IPS-18a (cell line): ENCODE measurements around the gene PCDH1.

ENCODE experiments used
- H3K27ac ChIP-seq: one replicate; pipeline ENCODE4 v1.5.1; 2013; ENCODE audit warnings: low read length
- H3K27me3 ChIP-seq: one replicate; pipeline ENCODE4 v1.6.1; 2013; ENCODE audit warnings: mild to moderate bottlenecking, low read length; ENCODE audit not compliant: control insufficient read depth, insufficient read depth
- H3K36me3 ChIP-seq: one replicate; pipeline ENCODE4 v1.6.1; 2013; ENCODE audit warnings: low read depth, low read length; ENCODE audit not compliant: control insufficient read depth
- H3K4me1 ChIP-seq: one replicate; pipeline ENCODE4 v1.6.1; 2013; ENCODE audit warnings: low read depth, low read length; ENCODE audit not compliant: control insufficient read depth
- H3K4me3 ChIP-seq: one replicate; pipeline ENCODE4 v1.5.1; 2013; ENCODE audit warnings: low read length
- H3K9ac ChIP-seq: one replicate; pipeline ENCODE4 v1.6.1; 2013; ENCODE audit warnings: mild to moderate bottlenecking, low read length, moderate library complexity
- H3K9me3 ChIP-seq: one replicate; pipeline ENCODE4 v1.6.1; 2013; ENCODE audit warnings: low read depth, low read length; ENCODE audit not compliant: control insufficient read depth

Gene PCDH1

DNA sequence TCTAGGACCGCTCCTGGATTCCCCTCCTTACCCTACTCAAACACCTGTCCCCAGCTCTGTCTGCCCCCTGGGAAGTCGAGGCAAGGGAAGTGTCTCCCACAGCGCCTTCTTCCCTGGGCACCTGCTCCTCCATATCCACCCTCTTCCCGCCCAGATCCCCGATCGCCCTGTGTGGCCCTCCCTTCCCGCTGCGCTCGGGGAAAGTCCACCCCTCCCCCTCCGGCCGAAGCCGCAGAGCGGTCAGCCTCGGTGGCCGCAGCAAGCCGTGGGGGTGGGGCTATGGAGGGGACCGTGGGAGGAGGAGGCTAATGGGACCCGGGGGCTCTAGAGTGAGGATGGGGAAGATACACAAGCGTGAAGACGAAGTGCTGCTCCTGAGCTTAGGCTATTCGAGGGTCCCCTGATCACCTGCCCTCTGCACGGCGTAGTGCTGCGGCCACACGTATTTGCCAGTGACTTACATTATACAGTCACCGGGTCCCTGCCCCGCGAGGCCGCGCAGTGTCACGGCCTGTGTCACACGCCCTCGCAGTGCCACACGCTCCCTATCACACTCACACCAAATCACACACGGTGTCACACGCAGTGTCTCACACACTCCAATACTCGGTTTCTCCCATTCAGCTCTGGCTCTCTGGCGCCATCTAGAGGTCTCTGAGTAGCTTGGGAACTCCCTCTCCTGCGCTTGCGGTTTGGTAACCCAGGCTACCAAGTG, 658 bp upstream of the PCDH1 start:
- Histone ChIP-seq H3K27me3 (no peaks in the 10 kb centered on the region), H3K4me3 (peak overlapping the region; percentile 76), H3K27ac (peak overlapping the region; percentile 56), H3K4me1 (peaks cover 56% of the 10 kb centered on the region), H3K9me3 (no peaks in the 10 kb centered on the region), H3K36me3 (no peaks in the 10 kb centered on the region), H3K9ac (peak overlapping the region; percentile 49)

DNA sequence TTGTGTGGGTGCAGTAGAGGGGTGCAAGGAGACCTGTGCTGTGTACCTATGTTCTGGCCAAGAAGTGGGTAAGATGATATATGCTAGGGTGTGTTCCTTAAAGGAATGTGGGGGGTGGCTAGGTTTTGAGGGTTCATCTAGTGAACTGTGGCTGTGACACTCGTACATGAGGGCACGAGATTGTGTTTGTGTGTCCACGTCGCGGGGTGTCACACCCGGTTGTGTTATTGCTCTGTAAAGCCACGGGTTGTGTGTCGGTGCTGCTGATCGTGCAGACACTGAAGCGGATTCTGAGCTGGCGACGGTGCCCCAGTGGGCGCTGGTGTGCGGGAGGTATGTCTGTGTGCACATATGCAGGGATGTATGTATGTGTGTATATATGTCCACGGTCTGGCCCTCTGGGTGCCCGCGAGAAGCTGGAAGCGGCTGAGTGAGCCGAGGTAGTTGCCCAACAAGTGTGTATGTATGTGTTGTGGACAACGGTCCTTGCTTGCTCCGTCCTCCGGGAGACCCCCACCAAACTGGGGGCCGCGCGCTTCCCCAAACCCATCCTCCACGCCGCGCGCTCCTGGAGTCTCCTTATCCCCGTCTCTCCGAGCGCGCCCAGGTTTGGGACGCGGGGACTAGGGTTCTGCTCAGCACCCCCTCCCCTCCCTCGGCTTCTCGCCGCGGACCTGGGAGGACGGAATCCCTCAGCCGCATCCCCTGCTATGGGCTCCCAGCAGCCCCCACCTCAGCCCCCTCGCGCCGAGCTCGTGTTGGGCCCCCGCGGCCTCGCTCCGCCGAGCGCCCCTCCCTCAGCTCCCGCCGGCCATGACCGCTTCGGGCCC, 639 bp downstream of the PCDH1 start:
- H3K27me3 ChIP-seq: no peaks in the 10 kb centered on the region
- H3K27ac ChIP-seq: no peak overlapping the region
- H3K36me3 ChIP-seq: no peaks in the 10 kb centered on the region
- H3K9ac ChIP-seq: peak overlapping the region; percentile 82
- H3K4me3 ChIP-seq: peak overlapping the region; percentile 87
- H3K9me3 ChIP-seq: no peaks in the 10 kb centered on the region
- H3K4me1 ChIP-seq: peaks cover 55% of the 10 kb centered on the region

DNA sequence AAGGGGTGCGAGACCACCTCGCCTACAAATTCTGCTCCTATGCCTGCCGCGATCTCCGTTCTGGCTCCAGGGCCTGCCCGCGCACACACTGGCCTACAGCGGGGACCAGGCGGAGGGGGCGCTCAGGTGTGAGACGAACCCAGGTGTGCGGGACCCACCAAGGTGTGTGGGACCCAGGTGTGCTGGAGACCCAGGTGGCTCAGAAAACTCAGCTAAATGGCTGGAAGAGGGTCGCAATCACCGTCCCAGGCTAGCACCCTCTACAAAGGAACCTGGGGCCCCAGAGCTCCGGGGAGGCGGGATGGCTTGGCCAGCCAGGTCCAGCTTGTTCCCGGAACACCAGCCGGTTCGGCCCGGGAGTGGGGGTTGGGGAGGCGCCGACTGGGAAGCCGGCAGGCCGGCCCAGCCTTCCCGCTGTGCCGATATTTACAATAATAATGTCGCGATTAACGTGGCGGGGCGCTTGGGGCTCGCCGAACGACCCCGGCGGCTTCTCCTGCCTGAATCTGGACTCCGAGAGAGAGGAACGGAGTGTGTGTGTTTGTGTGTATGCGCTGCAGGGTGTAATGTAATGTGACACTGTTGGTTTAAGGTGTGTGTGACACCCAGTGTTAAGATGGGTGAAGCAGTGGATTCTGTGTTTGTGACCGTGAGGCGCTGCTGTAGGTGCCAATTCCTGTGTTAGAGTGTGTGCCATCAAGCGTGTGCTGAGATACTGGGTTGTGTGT, 1.4 kb downstream of the PCDH1 start:
- H3K27me3 ChIP-seq: no peaks in the 10 kb centered on the region
- H3K4me3 ChIP-seq: peak overlapping the region; percentile 87
- H3K9ac ChIP-seq: peak overlapping the region; percentile 82
- no peaks in the 10 kb centered on the region for H3K36me3 ChIP-seq
- H3K4me1 ChIP-seq: peaks cover 54% of the 10 kb centered on the region
- H3K9me3 ChIP-seq: no peaks in the 10 kb centered on the region
- peak overlapping the region; percentile 73 for H3K27ac ChIP-seq

DNA sequence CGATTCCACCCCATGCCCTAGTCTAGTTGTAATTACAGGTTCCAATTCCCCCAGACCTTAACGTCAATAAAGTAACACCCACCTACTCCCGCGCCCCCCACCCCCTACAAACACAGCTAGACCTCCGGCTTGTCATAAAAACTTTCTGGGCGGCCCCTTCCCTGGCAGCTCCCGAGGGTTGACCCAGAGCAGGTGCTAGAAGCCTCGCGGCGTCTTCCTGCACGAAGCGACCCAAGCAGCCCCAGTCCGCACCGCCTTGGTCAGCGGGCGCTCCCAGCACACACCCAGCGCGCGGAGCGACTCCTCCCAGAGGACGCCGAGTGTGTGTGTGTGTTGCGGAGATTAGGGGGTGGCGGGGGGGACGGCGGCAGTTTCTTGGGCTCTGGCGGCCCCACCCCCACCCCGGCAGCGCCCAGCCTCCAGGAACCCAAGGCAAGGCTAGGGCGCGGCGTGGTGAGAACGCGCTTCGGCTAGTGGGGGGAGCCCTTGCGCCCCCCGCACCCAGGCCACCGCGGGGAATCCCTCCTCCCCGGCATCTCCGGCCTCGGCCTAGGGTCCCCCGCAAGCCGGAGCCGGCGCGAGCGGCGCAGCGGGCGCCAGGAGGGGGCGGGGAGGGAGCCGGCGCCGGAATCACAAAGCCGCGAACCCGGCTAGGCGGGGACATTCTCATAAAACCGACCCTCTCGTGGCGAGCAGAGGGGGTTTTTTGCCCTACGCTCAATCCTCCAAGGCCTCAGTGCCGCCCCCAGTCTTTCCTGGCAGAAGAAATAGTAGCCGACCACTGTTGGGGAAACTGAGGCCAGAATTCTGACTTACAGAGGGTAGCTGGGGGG, 2.2 kb downstream of the PCDH1 start:
- Histone ChIP-seq H3K9me3 (no peaks in the 10 kb centered on the region), H3K4me3 (peak overlapping the region; percentile 87), H3K4me1 (peaks cover 54% of the 10 kb centered on the region), H3K27me3 (no peaks in the 10 kb centered on the region), H3K9ac (peak overlapping the region; percentile 82), H3K27ac (peak overlapping the region; percentile 73), H3K36me3 (peaks cover 2% of the 10 kb centered on the region)

DNA sequence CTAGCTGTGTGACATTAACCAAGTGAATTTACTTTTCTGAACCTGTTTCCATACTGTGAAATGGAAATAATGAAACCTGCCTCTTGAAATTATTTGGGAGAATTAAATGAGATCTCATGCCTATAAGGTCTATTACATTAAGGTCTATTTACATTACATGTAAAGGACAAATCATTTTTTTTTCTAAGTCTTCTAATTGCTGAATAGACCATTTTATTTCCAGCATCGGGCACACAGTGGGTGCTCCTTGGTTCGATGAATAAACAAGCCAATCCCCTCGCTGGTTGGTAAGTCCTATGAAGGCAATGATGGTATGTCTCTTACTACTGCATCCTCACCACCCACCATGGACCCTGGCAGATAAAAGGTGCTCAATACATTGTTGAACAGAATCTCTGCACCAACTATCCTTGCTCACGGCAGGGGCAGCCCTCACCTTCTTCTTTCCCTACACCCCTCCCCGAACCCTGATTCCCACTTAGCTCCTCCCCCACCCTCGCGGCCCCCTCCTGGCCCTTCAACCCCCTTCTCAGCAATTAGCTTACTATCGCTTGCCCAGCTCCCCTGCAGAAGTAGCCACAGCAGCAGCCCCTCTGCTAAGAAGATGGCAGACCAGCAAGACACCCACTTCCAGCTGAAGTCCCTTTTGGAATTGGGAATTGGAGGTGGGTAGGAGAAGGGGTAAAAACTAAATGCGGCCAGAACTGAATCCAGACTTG, 3.0 kb downstream of the PCDH1 start:
- Histone ChIP-seq H3K4me1 (peaks cover 54% of the 10 kb centered on the region), H3K4me3 (peak overlapping the region; percentile 87), H3K27me3 (no peaks in the 10 kb centered on the region), H3K27ac (no peak overlapping the region), H3K36me3 (peaks cover 2% of the 10 kb centered on the region), H3K9ac (peak overlapping the region; percentile 82), H3K9me3 (no peaks in the 10 kb centered on the region)

DNA sequence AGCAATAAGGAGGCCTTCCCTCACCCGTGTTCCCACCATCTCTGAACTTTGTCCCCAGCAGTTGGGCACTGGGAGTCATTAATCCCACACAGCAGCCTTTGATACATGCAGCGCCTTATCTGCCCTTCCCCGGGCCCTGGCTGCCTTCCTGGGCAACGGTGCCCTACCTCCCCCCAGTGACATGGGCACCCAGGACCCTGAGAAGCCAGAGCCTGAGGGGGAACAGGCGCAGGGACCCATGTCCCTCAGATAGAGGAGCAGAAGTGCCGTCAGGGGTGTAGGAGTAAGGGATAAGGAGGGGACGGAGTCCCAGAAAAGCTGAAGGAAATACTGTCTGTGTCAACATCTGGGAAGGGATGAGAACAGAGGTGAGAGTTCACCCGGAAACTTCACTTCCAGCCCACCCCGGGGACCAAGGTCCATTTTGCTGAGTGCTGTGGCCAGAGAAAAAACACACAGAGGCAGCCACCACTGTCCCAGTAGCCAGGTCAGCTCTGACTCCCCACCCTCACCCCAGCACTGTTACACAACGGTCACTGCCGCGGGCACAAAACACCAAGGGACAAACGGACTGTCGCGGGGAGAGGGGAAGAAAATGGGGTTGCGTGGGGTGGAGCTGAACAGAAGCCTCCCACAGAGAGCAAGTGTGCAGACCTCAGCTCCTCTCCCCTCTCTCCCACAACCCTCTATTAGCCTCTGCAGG, 3.8 kb downstream of the PCDH1 start:
- Histone ChIP-seq H3K9ac (no peak overlapping the region), H3K9me3 (no peaks in the 10 kb centered on the region), H3K27ac (no peak overlapping the region), H3K4me3 (peak overlapping the region; percentile 87), H3K36me3 (peaks cover 2% of the 10 kb centered on the region), H3K27me3 (no peaks in the 10 kb centered on the region), H3K4me1 (peaks cover 46% of the 10 kb centered on the region)

DNA sequence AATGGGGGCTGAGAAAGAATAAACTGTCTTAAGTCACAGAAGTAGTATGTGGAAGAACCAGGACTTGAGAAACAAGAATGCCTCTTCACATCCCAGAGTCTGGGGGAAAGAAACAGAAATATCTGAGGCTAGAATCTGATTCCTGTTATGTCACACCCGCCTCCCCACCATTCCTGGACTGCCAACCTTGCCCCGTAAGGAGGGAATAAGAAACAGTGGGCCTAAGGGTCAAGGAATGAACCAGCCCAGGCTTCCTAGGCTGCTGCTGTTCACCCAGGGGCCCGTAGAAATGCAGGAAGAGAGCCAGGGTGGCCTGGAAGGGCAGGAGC, 4.3 kb downstream of the PCDH1 start:
- Histone ChIP-seq H3K27ac (no peak overlapping the region), H3K9me3 (no peaks in the 10 kb centered on the region), H3K4me3 (peak overlapping the region; percentile 87), H3K9ac (no peak overlapping the region), H3K4me1 (peaks cover 44% of the 10 kb centered on the region), H3K27me3 (no peaks in the 10 kb centered on the region), H3K36me3 (peaks cover 7% of the 10 kb centered on the region)

DNA sequence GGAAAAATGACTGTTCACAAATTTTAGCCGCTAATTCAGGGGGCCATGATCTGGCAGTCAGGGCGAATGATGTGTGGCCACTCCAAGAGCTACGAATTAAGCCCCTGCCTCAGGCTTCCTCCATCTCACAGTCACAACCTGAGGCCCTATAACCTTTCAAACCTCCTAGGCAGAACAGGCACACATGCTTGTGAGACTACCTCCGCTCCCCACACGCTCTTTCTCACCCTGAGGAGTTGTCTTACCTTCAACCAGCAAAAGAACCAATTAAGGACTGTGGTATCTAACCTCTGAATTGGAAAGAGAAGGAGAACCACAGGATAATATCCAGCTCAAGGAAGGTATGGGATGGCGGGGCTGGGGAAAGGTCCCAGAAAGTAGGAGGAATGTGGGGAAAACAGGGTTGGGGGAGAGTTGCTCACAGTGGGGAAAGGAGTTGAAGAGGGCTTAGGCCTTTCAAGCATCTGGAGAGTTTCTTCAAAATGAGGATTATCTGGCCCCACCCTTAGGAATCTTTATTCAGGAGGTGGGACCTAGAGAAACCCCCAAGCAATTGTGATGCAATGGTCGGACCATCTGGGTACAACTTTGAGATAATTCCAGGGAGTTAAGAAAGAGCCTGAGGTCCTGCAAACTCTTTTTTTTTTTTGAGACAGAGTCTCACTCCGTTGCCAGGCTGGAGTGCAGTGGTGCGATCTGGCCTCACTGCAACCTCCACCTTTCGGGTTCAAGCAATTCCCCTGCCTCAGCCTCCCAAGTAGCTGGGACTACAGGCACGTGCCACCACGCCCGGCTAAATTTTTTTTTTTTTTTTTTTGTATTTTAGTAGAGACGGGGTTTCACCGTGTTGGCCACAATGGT, 5.5 kb downstream of the PCDH1 start:
- H3K4me3 ChIP-seq: peak overlapping the region; percentile 32
- peaks cover 44% of the 10 kb centered on the region for H3K4me1 ChIP-seq
- H3K9ac ChIP-seq: peak overlapping the region; percentile 41
- H3K36me3 ChIP-seq: peaks cover 19% of the 10 kb centered on the region
- H3K27me3 ChIP-seq: no peaks in the 10 kb centered on the region
- peak overlapping the region; percentile 89 for H3K27ac ChIP-seq
- no peaks in the 10 kb centered on the region for H3K9me3 ChIP-seq

DNA sequence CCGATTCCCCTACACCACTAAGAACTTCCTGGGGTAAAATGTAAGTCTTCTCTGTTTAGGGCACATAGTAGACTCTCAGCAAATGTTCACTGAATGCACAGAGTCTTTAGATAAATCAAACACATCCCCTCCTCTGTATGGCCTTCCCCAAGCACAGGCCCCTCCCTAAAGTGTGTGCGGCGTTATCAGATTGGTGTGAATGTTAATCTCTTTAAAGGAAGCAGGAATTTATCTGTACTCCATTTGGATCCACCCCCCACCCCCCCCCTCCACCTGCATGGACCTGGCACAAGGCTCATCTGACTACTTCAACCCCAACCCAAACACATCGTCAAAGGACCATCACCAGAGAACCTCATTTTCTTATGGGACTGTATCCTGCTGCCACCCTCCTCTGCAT, 6.3 kb downstream of the PCDH1 start:
- no peak overlapping the region for H3K27ac ChIP-seq
- H3K36me3 ChIP-seq: peaks cover 27% of the 10 kb centered on the region
- H3K4me1 ChIP-seq: peaks cover 44% of the 10 kb centered on the region
- peak overlapping the region; percentile 32 for H3K4me3 ChIP-seq
- no peaks in the 10 kb centered on the region for H3K27me3 ChIP-seq
- H3K9ac ChIP-seq: peak overlapping the region; percentile 41
- no peaks in the 10 kb centered on the region for H3K9me3 ChIP-seq
